Loucy (cell line): ENCODE data around the gene STON2.

Source experiments
- H2AFZ ChIP-seq: fragments of 200-600 bp; sonication (generic); 2 replicates; pipeline ENCODE4 v1.6.0; 2016; ENCODE audit warnings: antibody characterized with exemption, mild to moderate bottlenecking, low read length, moderate library complexity
- H3F3A ChIP-seq: fragments of 200-600 bp; 2 replicates; pipeline ENCODE4 v1.6.0; 2016; ENCODE audit warnings: antibody characterized with exemption, low read depth, mild to moderate bottlenecking
- H3K27me3 ChIP-seq: fragments of 200-600 bp; sonication (generic); 2 replicates; pipeline ENCODE4 v1.6.1; 2014; ENCODE audit warnings: low read length, mild to moderate bottlenecking; ENCODE audit not compliant: insufficient read depth, poor library complexity, severe bottlenecking
- H3K36me3 ChIP-seq: fragments of 200-600 bp; sonication (generic); 2 replicates; pipeline ENCODE4 v1.6.1; 2016; ENCODE audit warnings: low read length; ENCODE audit not compliant: insufficient read depth
- H3K4me1 ChIP-seq: fragments of 200-600 bp; sonication (generic); 2 replicates; pipeline ENCODE4 v1.5.1; 2014; ENCODE audit warnings: low read length, mild to moderate bottlenecking; ENCODE audit not compliant: insufficient read depth, poor library complexity, severe bottlenecking
- H3K4me2 ChIP-seq: fragments of 200-600 bp; sonication (generic); 2 replicates; pipeline ENCODE4 v1.6.0; 2014; ENCODE audit warnings: antibody characterized with exemption, low read length, low read depth, mild to moderate bottlenecking; ENCODE audit not compliant: poor library complexity, severe bottlenecking
- H3K4me3 ChIP-seq: fragments of 200-600 bp; sonication (generic); 2 replicates; pipeline ENCODE4 v1.5.1; 2014; ENCODE audit warnings: low read length, mild to moderate bottlenecking, mixed read lengths; ENCODE audit not compliant: poor library complexity, severe bottlenecking
- H3K79me2 ChIP-seq: fragments of 200-600 bp; sonication (generic); 2 replicates; pipeline ENCODE4 v1.6.1; 2014; ENCODE audit warnings: low read length; ENCODE audit not compliant: insufficient read depth
- H3K9ac ChIP-seq: fragments of 200-600 bp; sonication (generic); 2 replicates; pipeline ENCODE4 v1.6.0; 2014; ENCODE audit warnings: mild to moderate bottlenecking, low read depth, low read length, moderate library complexity; ENCODE audit not compliant: poor library complexity, severe bottlenecking
- H3K9me2 ChIP-seq: fragments of 200-600 bp; sonication (generic); replicated peaks from 2 replicates; pipeline ENCODE4 v1.6.1; 2016; ENCODE audit warnings: low read depth, low read length, mixed read lengths
- H3K9me3 ChIP-seq: fragments of 200-600 bp; sonication (generic); 2 replicates; pipeline ENCODE4 v1.6.1; 2014; ENCODE audit warnings: mild to moderate bottlenecking, antibody characterized with exemption, low read length, low read depth; ENCODE audit not compliant: insufficient read depth
- H4K20me1 ChIP-seq: fragments of 200-600 bp; sonication (generic); 2 replicates; pipeline ENCODE4 v1.6.0; 2014; ENCODE audit warnings: antibody characterized with exemption, low read length, mild to moderate bottlenecking; ENCODE audit not compliant: insufficient read depth, poor library complexity, severe bottlenecking
- CTCF ChIP-seq: fragments of 200-600 bp; sonication (generic); conservative IDR thresholded peaks from 2 replicates; pipeline ENCODE4 v1.5.1; 2014; ENCODE audit warnings: mild to moderate bottlenecking, antibody characterized with exemption, low read length
- EZH2phosphoT487 ChIP-seq: fragments of 200-600 bp; IDR thresholded peaks from 2 replicates; pipeline ENCODE4 v1.6.1; 2018; ENCODE audit warnings: antibody characterized with exemption, mild to moderate bottlenecking, moderate library complexity, borderline replicate concordance

STON2 gene, protein sequence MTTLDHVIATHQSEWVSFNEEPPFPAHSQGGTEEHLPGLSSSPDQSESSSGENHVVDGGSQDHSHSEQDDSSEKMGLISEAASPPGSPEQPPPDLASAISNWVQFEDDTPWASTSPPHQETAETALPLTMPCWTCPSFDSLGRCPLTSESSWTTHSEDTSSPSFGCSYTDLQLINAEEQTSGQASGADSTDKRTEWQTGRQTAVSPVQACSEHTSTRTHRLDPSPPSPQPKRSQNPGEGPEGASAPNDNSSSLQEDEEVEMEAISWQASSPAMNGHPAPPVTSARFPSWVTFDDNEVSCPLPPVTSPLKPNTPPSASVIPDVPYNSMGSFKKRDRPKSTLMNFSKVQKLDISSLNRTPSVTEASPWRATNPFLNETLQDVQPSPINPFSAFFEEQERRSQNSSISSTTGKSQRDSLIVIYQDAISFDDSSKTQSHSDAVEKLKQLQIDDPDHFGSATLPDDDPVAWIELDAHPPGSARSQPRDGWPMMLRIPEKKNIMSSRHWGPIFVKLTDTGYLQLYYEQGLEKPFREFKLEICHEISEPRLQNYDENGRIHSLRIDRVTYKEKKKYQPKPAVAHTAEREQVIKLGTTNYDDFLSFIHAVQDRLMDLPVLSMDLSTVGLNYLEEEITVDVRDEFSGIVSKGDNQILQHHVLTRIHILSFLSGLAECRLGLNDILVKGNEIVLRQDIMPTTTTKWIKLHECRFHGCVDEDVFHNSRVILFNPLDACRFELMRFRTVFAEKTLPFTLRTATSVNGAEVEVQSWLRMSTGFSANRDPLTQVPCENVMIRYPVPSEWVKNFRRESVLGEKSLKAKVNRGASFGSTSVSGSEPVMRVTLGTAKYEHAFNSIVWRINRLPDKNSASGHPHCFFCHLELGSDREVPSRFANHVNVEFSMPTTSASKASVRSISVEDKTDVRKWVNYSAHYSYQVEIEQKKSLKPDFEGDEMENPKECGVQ

DNA sequence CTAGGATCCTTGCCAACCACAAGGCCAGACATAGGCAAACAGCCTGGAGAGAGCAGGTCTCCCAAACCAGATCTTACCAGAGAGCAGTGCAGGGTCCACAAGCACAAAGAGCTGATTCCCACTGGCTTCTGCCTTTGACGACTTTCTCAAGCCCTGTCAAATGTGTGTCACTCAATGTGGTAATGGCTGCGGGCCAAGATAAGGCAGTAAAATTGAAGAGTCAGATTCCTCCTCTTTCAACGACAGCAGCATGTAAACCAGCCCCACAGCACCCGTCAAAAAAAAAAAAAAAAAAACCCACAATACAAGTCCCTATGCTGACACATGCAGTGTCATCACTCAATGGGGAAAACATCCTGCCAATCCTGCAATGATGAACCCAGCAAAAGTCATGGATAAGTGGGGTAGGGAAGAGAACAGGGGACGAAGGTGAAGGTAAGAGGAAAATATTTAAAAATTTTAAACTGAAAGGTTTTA, at the start of gene STON2:
STON2 (minus strand) TSS at position 123 of the 477 bp plus-strand sequence. CDS start 1,942 bp downstream, outside the sequence.
- H3K9ac ChIP-seq, result no peak within 1 kb of the TSS
- H3K36me3 ChIP-seq, result no peaks in the 10 kb centered on the region
- H3K79me2 ChIP-seq, result no peaks in the 10 kb centered on the region
- H4K20me1 ChIP-seq, result no peaks in the 10 kb centered on the region
- no peaks in the 10 kb centered on the region for H3K9me2 ChIP-seq
- H3K4me3 ChIP-seq, result no peak within 1 kb of the TSS
- no peak within 1 kb of the TSS for H3K4me2 ChIP-seq
- H2AFZ ChIP-seq, result no peak within 1 kb of the TSS
- no peaks in the 10 kb centered on the region for H3K27me3 ChIP-seq
- no peaks in the 10 kb centered on the region for H3F3A ChIP-seq
- H3K4me1 ChIP-seq, result no peaks in the 10 kb centered on the region
- H3K9me3 ChIP-seq, result no peaks in the 10 kb centered on the region
- TF ChIP-seq CTCF (no peak), EZH2phosphoT487 (no peak)

DNA sequence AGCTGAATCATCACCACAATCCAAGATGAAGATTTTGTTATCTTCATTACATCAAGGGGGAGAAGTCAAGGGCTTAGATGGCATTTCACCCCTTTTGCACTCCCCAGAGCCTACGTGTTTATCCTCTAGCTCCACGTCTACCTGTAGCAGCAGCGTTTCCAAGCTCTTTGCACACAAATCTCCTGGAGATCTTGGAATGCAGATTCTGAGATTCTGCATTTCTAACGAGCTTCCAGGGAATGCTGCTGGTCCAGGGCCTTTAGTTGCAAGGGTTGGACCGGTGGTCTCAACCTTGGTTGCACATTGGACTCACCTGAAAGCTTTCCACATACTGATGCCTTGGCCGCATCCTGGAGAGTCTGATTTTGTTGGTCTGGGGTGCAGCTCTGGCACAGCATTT, 49.5 kb upstream of the STON2 start:
- Histone ChIP-seq H3K9ac (no peak overlapping the region), H3K9me2 (no peaks in the 10 kb centered on the region), H3K4me3 (no peak overlapping the region), H3K79me2 (no peaks in the 10 kb centered on the region), H2AFZ (no peak overlapping the region), H3K4me2 (no peak overlapping the region), H3K9me3 (no peaks in the 10 kb centered on the region), H3K27me3 (no peaks in the 10 kb centered on the region), H3K36me3 (no peaks in the 10 kb centered on the region), H4K20me1 (no peaks in the 10 kb centered on the region), H3F3A (no peaks in the 10 kb centered on the region), H3K4me1 (peaks cover 2% of the 10 kb centered on the region)
- TF ChIP-seq CTCF, result no peak
- TF ChIP-seq EZH2phosphoT487, result no peak

- H4K20me1 ChIP-seq, result no peaks in the 10 kb centered on the region
- no peaks in the 10 kb centered on the region for H3K9me3 ChIP-seq
- TF ChIP-seq EZH2phosphoT487 (no peak), CTCF (no peak)
- no peaks in the 10 kb centered on the region for H3K36me3 ChIP-seq
- H2AFZ ChIP-seq, result no peak overlapping the region
- no peak overlapping the region for H3K4me3 ChIP-seq
- H3K4me1 ChIP-seq, result peaks cover 2% of the 10 kb centered on the region
- H3F3A ChIP-seq, result no peaks in the 10 kb centered on the region
- H3K79me2 ChIP-seq, result no peaks in the 10 kb centered on the region
- H3K9ac ChIP-seq, result no peak overlapping the region
- no peak overlapping the region for H3K4me2 ChIP-seq
- no peaks in the 10 kb centered on the region for H3K9me2 ChIP-seq
- H3K27me3 ChIP-seq, result no peaks in the 10 kb centered on the region
These were observed 49.0 kb upstream of the STON2 start for GRCh38 chr14:81449114-81449513.
